GM18520 (cell line): ENCODE measurements around the gene COX6A2.

Experiments
- ATAC-seq: cut with Tn5 transposase; IDR thresholded peaks from one replicate; pipeline ENCODE4 v1.9.1; 2021; ENCODE audit not compliant: unreplicated experiment

The COX6A2 gene

GRCh38 chr16:31428279-31428597 lies at the start of gene COX6A2:
COX6A2 (minus strand) TSS chr16:31428360; CDS start chr16:31428325, 35 bp downstream.
- no peak for ATAC-seq

- no peak for ATAC-seq
These were observed 49.4 kb upstream of the COX6A2 start for GRCh38 chr16:31477220-31478216.

- ATAC-seq: peak; percentile 53
These were observed 48.4 kb upstream of the COX6A2 start for GRCh38 chr16:31476303-31477219.

GRCh38 chr16:31475946-31476302 lies 47.8 kb upstream of the COX6A2 start:
- no peak for ATAC-seq

GRCh38 chr16:31474773-31475738 lies 46.9 kb upstream of the COX6A2 start:
- ATAC-seq: no peak

GRCh38 chr16:31474173-31474714 lies 46.1 kb upstream of the COX6A2 start:
- ATAC-seq: no peak

GRCh38 chr16:31473264-31473984 lies 45.3 kb upstream of the COX6A2 start:
- ATAC-seq: no peak

GRCh38 chr16:31472709-31473203 lies 44.6 kb upstream of the COX6A2 start:
- ATAC-seq: no peak

GRCh38 chr16:31471875-31472708 lies 43.9 kb upstream of the COX6A2 start, which contains the start of gene TGFB1I1:
TGFB1I1 (plus strand) TSS chr16:31472152; CDS start chr16:31472189, 37 bp downstream.
- no peak for ATAC-seq

GRCh38 chr16:31471241-31471874 lies 43.2 kb upstream of the COX6A2 start:
- ATAC-seq: no peak

GRCh38 chr16:31470615-31471014 lies 42.5 kb upstream of the COX6A2 start:
- ATAC-seq: no peak

- ATAC-seq: no peak
These were observed 39.7 kb upstream of the COX6A2 start for GRCh38 chr16:31467858-31468257.

GRCh38 chr16:31467151-31467773 lies 39.1 kb upstream of the COX6A2 start:
- no peak for ATAC-seq

GRCh38 chr16:31466381-31466841 lies 38.3 kb upstream of the COX6A2 start:
- no peak for ATAC-seq

- ATAC-seq: no peak
These were observed 37.7 kb upstream of the COX6A2 start for GRCh38 chr16:31465788-31466370.

- ATAC-seq: no peak
These were observed 36.7 kb upstream of the COX6A2 start for GRCh38 chr16:31464781-31465260.

- ATAC-seq: no peak
These were observed 36.2 kb upstream of the COX6A2 start for GRCh38 chr16:31464348-31464769.
